Gastroesophageal sphincter (tissue), 4 donors: ENCODE data around the gene CPT2. TPM values are rescaled to one million over a fixed set of nuclear protein-coding genes. Genes with fewer than 3 reads are reported as not detected.

Source experiments
- ATAC-seq: fragments of 150-250 bp; one replicate; pipeline ENCODE4 v1.9.1; 2016; ENCODE audit warnings: mild to moderate bottlenecking, moderate library complexity
- H3K27ac ChIP-seq, 4 donors: fragments of 200-600 bp; sonication (generic) in 3 of 4; 1 replicate in 3 of 4; 2 replicates in 1 of 4; pipeline ENCODE4 v1.5.1; 2016 to 2019
- H3K27me3 ChIP-seq: fragments of 200-600 bp; sonication (generic); one replicate; pipeline ENCODE4 v1.5.1; 2019
- H3K36me3 ChIP-seq, 2 donors: fragments of 200-600 bp; sonication (generic); one replicate each; pipeline ENCODE4 v1.5.1; 2019; ENCODE audit warnings: control low read depth in 1 of 2
- H3K4me1 ChIP-seq, 3 donors: fragments of 200-600 bp; sonication (generic); 1 replicate in 2 of 3; 2 replicates in 1 of 3; pipeline ENCODE4 v1.5.1; 2016 to 2019; ENCODE audit warnings: control low read depth in 2 of 3
- H3K4me3 ChIP-seq, 2 donors: fragments of 200-600 bp; sonication (generic); one replicate each; pipeline ENCODE4 v1.5.1; 2019; ENCODE audit warnings: mild to moderate bottlenecking in 1 of 2, moderate library complexity in 1 of 2
- H3K9me3 ChIP-seq, 3 donors: fragments of 200-600 bp; sonication (generic); one replicate each; pipeline ENCODE4 v1.5.1; 2017 to 2019; ENCODE audit warnings: control low read depth in 2 of 3
- EP300 ChIP-seq: sonication (generic); formaldehyde crosslinking; IDR thresholded peaks from one replicate; pipeline ENCODE4 v1.6.1; 2017; ENCODE audit warnings: antibody characterized with exemption, mild to moderate bottlenecking
- POLR2A ChIP-seq, 2 donors: fragments of 450-650 bp; IDR thresholded peaks; one replicate each; pipeline ENCODE4 v1.6.1; 2017; ENCODE audit warnings: antibody characterized with exemption in 2 of 2, mild to moderate bottlenecking in 2 of 2, moderate library complexity in 1 of 2
- POLR2AphosphoS5 ChIP-seq: sonication (generic); formaldehyde crosslinking; IDR thresholded peaks from one replicate; pipeline ENCODE4 v1.6.1; 2017; ENCODE audit warnings: antibody characterized with exemption
- WGBS, 2 donors: methylation state at CpG; one replicate each; pipeline ENCODE4 v1.1.5; 2018; ENCODE audit warnings: low coverage in 1 of 2; 5-methylcytosine and 5-hydroxymethylcytosine counted together
- total RNA-seq, 4 donors: library from RNA; depleted of rRNA; stranded (reverse); fragments of >200 nt; gene quantifications; one replicate each; pipeline ENCODE4 v1.1.0, GENCODE V29; 2016
- TF ChIP-seq, protein P1 (sequence below), 4 experiments: fragments of 200-600 bp in 2 of 4; fragments of 450-650 bp in 2 of 4; sonication (generic) in 1 of 4; IDR thresholded peaks; one replicate each; pipeline ENCODE4 v1.5.1; 2017 to 2019; ENCODE audit warnings: antibody characterized with exemption in 4 of 4, mild to moderate bottlenecking in 2 of 4, moderate library complexity in 2 of 4

Gene CPT2
- total RNA-seq, 4 donors from 2014 or later = 15.3 to 19.9 (median 17.2) TPM

DNA sequence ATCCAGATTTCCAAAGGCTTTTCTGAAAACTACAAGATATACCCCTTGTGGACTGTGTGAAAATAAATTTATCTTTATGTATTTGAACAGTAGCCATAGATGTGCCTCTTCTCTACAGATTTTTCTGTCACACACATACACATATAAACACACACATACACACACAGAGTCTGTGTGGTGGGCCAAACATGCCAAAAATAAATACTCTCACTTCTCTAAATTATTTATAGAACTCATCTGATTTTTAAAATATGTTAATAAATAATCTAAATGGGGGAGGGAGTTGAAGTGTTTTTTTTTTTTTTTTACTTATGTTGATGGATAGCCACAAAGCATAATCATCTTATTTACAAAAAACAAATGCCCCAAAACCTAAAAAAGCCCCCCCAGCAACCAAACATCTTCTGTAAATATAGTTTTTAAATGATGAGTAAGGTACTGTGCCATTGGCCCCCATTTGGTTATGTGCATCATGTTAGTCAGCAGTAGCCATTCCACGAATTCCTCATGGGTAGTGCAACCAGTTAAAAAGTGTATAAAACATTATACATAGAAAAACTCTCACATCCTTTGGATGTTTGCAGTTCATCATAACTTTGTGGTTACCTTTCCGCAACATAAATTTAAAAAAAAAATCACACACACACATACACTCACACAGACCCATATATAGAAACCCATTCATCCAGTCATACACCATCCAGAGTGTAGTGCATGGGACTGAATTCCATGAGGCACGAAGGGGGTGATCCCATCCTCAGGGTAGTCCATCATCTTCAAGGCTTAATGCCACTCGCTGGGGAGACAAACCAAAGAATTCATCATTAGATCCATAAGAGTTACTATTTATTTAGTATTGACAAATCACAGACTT lies 49.9 kb downstream of the CPT2 start:
- Histone ChIP-seq H3K4me3 (no peak overlapping the region), H3K27me3 (no peaks in the 10 kb centered on the region), H3K36me3 (no peaks in the 10 kb centered on the region), H3K4me1 (no peaks in the 10 kb centered on the region), H3K27ac (no peak overlapping the region), H3K9me3 (no peaks in the 10 kb centered on the region)
- ATAC-seq = no peak
- TF ChIP-seq, protein P1, sequence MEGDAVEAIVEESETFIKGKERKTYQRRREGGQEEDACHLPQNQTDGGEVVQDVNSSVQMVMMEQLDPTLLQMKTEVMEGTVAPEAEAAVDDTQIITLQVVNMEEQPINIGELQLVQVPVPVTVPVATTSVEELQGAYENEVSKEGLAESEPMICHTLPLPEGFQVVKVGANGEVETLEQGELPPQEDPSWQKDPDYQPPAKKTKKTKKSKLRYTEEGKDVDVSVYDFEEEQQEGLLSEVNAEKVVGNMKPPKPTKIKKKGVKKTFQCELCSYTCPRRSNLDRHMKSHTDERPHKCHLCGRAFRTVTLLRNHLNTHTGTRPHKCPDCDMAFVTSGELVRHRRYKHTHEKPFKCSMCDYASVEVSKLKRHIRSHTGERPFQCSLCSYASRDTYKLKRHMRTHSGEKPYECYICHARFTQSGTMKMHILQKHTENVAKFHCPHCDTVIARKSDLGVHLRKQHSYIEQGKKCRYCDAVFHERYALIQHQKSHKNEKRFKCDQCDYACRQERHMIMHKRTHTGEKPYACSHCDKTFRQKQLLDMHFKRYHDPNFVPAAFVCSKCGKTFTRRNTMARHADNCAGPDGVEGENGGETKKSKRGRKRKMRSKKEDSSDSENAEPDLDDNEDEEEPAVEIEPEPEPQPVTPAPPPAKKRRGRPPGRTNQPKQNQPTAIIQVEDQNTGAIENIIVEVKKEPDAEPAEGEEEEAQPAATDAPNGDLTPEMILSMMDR (IDR thresholded peaks at IDR 0.05) = no peak
- 72 to 90% methylated on average over 4 of the region's 4 CpGs for WGBS, 2 donors

GRCh38 chr1:53249706-53250105 lies 53.1 kb downstream of the CPT2 start:
- Histone ChIP-seq H3K9me3 (no peaks in the 10 kb centered on the region), H3K4me1 (no peaks in the 10 kb centered on the region), H3K27me3 (no peaks in the 10 kb centered on the region), H3K36me3 (no peaks in the 10 kb centered on the region), H3K4me3 (no peak overlapping the region), H3K27ac (no peak overlapping the region)
- TF ChIP-seq, protein P1 (IDR thresholded peaks at IDR 0.05) = no peak
- TF ChIP-seq EP300 = no peak
- TF ChIP-seq POLR2AphosphoS5 = no peak
- TF ChIP-seq POLR2A (IDR thresholded peaks at IDR 0.05) = no peak
- 35 to 45% methylated on average over 2 of the region's 3 CpGs for WGBS, 2 donors
- ATAC-seq = no peak

GRCh38 chr1:53250325-53250724 lies 53.7 kb downstream of the CPT2 start:
- Histone ChIP-seq H3K9me3 (no peaks in the 10 kb centered on the region), H3K4me3 (no peak overlapping the region), H3K27me3 (no peaks in the 10 kb centered on the region), H3K36me3 (no peaks in the 10 kb centered on the region), H3K4me1 (no peaks in the 10 kb centered on the region), H3K27ac (no peak overlapping the region)
- 77 to 88% methylated on average over 3 to 4 of the region's 4 CpGs for WGBS, 2 donors
- no peak for TF ChIP-seq POLR2AphosphoS5
- TF ChIP-seq POLR2A (IDR thresholded peaks at IDR 0.05) = no peak
- TF ChIP-seq, protein P1 (IDR thresholded peaks at IDR 0.05) = no peak
- TF ChIP-seq EP300 = no peak
- no peak for ATAC-seq

GRCh38 chr1:53254011-53254640 lies 57.5 kb downstream of the CPT2 start:
- H3K27me3 ChIP-seq = no peaks in the 10 kb centered on the region
- H3K9me3 ChIP-seq = no peaks in the 10 kb centered on the region
- TF ChIP-seq, protein P1 (IDR thresholded peaks at IDR 0.05) = no peak
- TF ChIP-seq POLR2AphosphoS5 (no peak), POLR2A (IDR thresholded peaks at IDR 0.05) (no peak), EP300 (no peak)
- 84 to 88% methylated on average over 3 to 4 of the region's 4 CpGs for WGBS, 2 donors
- H3K4me3 ChIP-seq = no peak overlapping the region
- ATAC-seq = no peak
- no peaks in the 10 kb centered on the region for H3K4me1 ChIP-seq
- H3K27ac ChIP-seq = no peak overlapping the region
- no peaks in the 10 kb centered on the region for H3K36me3 ChIP-seq

- WGBS, 2 donors = 92 to 95% methylated on average over 4 of the region's 4 CpGs
- Histone ChIP-seq H3K9me3 (no peaks in the 10 kb centered on the region), H3K4me3 (no peak overlapping the region), H3K36me3 (no peaks in the 10 kb centered on the region), H3K27ac (no peak overlapping the region), H3K27me3 (no peaks in the 10 kb centered on the region), H3K4me1 (no peaks in the 10 kb centered on the region)
- TF ChIP-seq, protein P1 (IDR thresholded peaks at IDR 0.05) = no peak
- TF ChIP-seq POLR2AphosphoS5 = no peak
- TF ChIP-seq EP300 = no peak
- no peak for TF ChIP-seq POLR2A (IDR thresholded peaks at IDR 0.05)
- ATAC-seq = no peak
Measured at GRCh38 chr1:53255031-53255430, 58.4 kb downstream of the CPT2 start.
